IPS-18a (cell line): Measurements from ENCODE around the gene CSMD2.
"Not testable (repeated sequence)": the region's sequence is repeated elsewhere in the genome, so short reads cannot be mapped to it uniquely, and the experiment has no call there.

Source experiments
- H3K27ac ChIP-seq: one replicate; pipeline ENCODE4 v1.5.1; 2013; ENCODE audit warnings: low read length
- H3K27me3 ChIP-seq: one replicate; pipeline ENCODE4 v1.6.1; 2013; ENCODE audit warnings: mild to moderate bottlenecking, low read length; ENCODE audit not compliant: control insufficient read depth, insufficient read depth
- H3K36me3 ChIP-seq: one replicate; pipeline ENCODE4 v1.6.1; 2013; ENCODE audit warnings: low read depth, low read length; ENCODE audit not compliant: control insufficient read depth
- H3K4me1 ChIP-seq: one replicate; pipeline ENCODE4 v1.6.1; 2013; ENCODE audit warnings: low read depth, low read length; ENCODE audit not compliant: control insufficient read depth
- H3K4me3 ChIP-seq: one replicate; pipeline ENCODE4 v1.5.1; 2013; ENCODE audit warnings: low read length
- H3K9ac ChIP-seq: one replicate; pipeline ENCODE4 v1.6.1; 2013; ENCODE audit warnings: mild to moderate bottlenecking, low read length, moderate library complexity
- H3K9me3 ChIP-seq: one replicate; pipeline ENCODE4 v1.6.1; 2013; ENCODE audit warnings: low read depth, low read length; ENCODE audit not compliant: control insufficient read depth

CSMD2 gene

GRCh38 chr1:34016281-34016680, 148.7 kb downstream of the CSMD2 start:
- not testable (repeated sequence) for H3K9me3 ChIP-seq, H3K27ac ChIP-seq, H3K36me3 ChIP-seq, H3K9ac ChIP-seq, H3K27me3 ChIP-seq, H3K4me3 ChIP-seq
- peaks cover 17% of the 10 kb centered on the region for H3K4me1 ChIP-seq

GRCh38 chr1:34013958-34014737, 150.9 kb downstream of the CSMD2 start:
- Histone ChIP-seq H3K27me3 (no peaks in the 10 kb centered on the region), H3K9ac (no peak overlapping the region), H3K36me3 (no peaks in the 10 kb centered on the region), H3K4me3 (no peak overlapping the region), H3K27ac (no peak overlapping the region), H3K9me3 (no peaks in the 10 kb centered on the region), H3K4me1 (peaks cover under 1% of the 10 kb centered on the region)

GRCh38 chr1:34013136-34013535, 151.9 kb downstream of the CSMD2 start:
- no peaks in the 10 kb centered on the region for H3K27me3 ChIP-seq
- H3K4me3 ChIP-seq = no peak overlapping the region

GRCh38 chr1:34009340-34009985, 155.6 kb downstream of the CSMD2 start:
- H3K9ac ChIP-seq = no peak overlapping the region
- no peaks in the 10 kb centered on the region for H3K27me3 ChIP-seq
- no peaks in the 10 kb centered on the region for H3K36me3 ChIP-seq
- H3K4me1 ChIP-seq = no peaks in the 10 kb centered on the region
- no peak overlapping the region for H3K27ac ChIP-seq
- no peak overlapping the region for H3K4me3 ChIP-seq
- no peaks in the 10 kb centered on the region for H3K9me3 ChIP-seq

More at GRCh38 chr1:34013136-34013535, 151.9 kb downstream of the CSMD2 start:
- H3K9ac ChIP-seq = no peak overlapping the region
- H3K27ac ChIP-seq = no peak overlapping the region
- H3K4me1 ChIP-seq = no peaks in the 10 kb centered on the region
- H3K36me3 ChIP-seq = no peaks in the 10 kb centered on the region
- H3K9me3 ChIP-seq = no peaks in the 10 kb centered on the region

GRCh38 chr1:34007760-34008159, 157.3 kb downstream of the CSMD2 start:
- Histone ChIP-seq H3K27me3 (no peaks in the 10 kb centered on the region), H3K4me3 (no peak overlapping the region), H3K9me3 (no peaks in the 10 kb centered on the region), H3K4me1 (no peaks in the 10 kb centered on the region), H3K36me3 (no peaks in the 10 kb centered on the region), H3K9ac (no peak overlapping the region), H3K27ac (no peak overlapping the region)

- no peaks in the 10 kb centered on the region for H3K9me3 ChIP-seq
- no peaks in the 10 kb centered on the region for H3K4me1 ChIP-seq
- H3K36me3 ChIP-seq = no peaks in the 10 kb centered on the region
- H3K9ac ChIP-seq = no peak overlapping the region
- H3K27ac ChIP-seq = no peak overlapping the region
- no peaks in the 10 kb centered on the region for H3K27me3 ChIP-seq
- H3K4me3 ChIP-seq = no peak overlapping the region
Observed at GRCh38 chr1:34005309-34005708, 159.7 kb downstream of the CSMD2 start.

- H3K36me3 ChIP-seq = no peaks in the 10 kb centered on the region
- H3K4me3 ChIP-seq = no peak overlapping the region
- H3K4me1 ChIP-seq = no peaks in the 10 kb centered on the region
- H3K9me3 ChIP-seq = no peaks in the 10 kb centered on the region
- H3K27me3 ChIP-seq = no peaks in the 10 kb centered on the region
- H3K9ac ChIP-seq = no peak overlapping the region
- no peak overlapping the region for H3K27ac ChIP-seq
Observed at GRCh38 chr1:34002810-34003209, 162.2 kb downstream of the CSMD2 start.

GRCh38 chr1:33997127-33998036, 167.6 kb downstream of the CSMD2 start:
- no peaks in the 10 kb centered on the region for H3K9me3 ChIP-seq
- H3K27me3 ChIP-seq = no peaks in the 10 kb centered on the region
- H3K36me3 ChIP-seq = no peaks in the 10 kb centered on the region
- no peak overlapping the region for H3K4me3 ChIP-seq
- no peak overlapping the region for H3K9ac ChIP-seq
- H3K4me1 ChIP-seq = no peaks in the 10 kb centered on the region
- no peak overlapping the region for H3K27ac ChIP-seq

GRCh38 chr1:33996281-33996680, 168.7 kb downstream of the CSMD2 start:
- Histone ChIP-seq H3K4me1 (no peaks in the 10 kb centered on the region), H3K27me3 (no peaks in the 10 kb centered on the region), H3K27ac (no peak overlapping the region), H3K4me3 (no peak overlapping the region), H3K9me3 (no peaks in the 10 kb centered on the region), H3K36me3 (no peaks in the 10 kb centered on the region), H3K9ac (no peak overlapping the region)

- H3K4me1 ChIP-seq = no peaks in the 10 kb centered on the region
- H3K9me3 ChIP-seq = no peaks in the 10 kb centered on the region
- H3K27me3 ChIP-seq = no peaks in the 10 kb centered on the region
- H3K4me3 ChIP-seq = no peak overlapping the region
- H3K9ac ChIP-seq = no peak overlapping the region
- H3K27ac ChIP-seq = no peak overlapping the region
- H3K36me3 ChIP-seq = no peaks in the 10 kb centered on the region
Observed at GRCh38 chr1:33993301-33993700, 171.7 kb downstream of the CSMD2 start.

GRCh38 chr1:33990281-33990680, 174.7 kb downstream of the CSMD2 start:
- no peak overlapping the region for H3K27ac ChIP-seq
- H3K27me3 ChIP-seq = no peaks in the 10 kb centered on the region

More at GRCh38 chr1:33990281-33990680, 174.7 kb downstream of the CSMD2 start:
- H3K4me1 ChIP-seq = no peaks in the 10 kb centered on the region
- H3K4me3 ChIP-seq = no peak overlapping the region
- no peak overlapping the region for H3K9ac ChIP-seq
- H3K36me3 ChIP-seq = no peaks in the 10 kb centered on the region
- no peaks in the 10 kb centered on the region for H3K9me3 ChIP-seq
